Bronchial epithelial cell (primary cell): ENCODE data around the gene PKP1. TPM values are rescaled to one million over a fixed set of nuclear protein-coding genes. Genes with fewer than 3 reads are reported as not detected.

Source experiments
- DNase-seq: peaks from one replicate; pipeline ENCODE4 v3.0.0-alpha.2; 2010; ENCODE audit warnings: low read depth
- FAIRE-seq: peaks from 2 replicates; lab custom pipeline; 2011; peaks lifted over from hg19 to GRCh38; lab: Jason Lieb, UNC
- H3K27me3 ChIP-seq: 2 replicates; pipeline ENCODE4 v1.5.1; 2011; ENCODE audit warnings: low read length; ENCODE audit not compliant: control insufficient read depth, insufficient read depth
- H3K36me3 ChIP-seq: 2 replicates; pipeline ENCODE4 v1.5.1; 2011; ENCODE audit warnings: low read length; ENCODE audit not compliant: control insufficient read depth, insufficient read depth
- H3K4me3 ChIP-seq: 2 replicates; pipeline ENCODE4 v1.5.1; 2011; ENCODE audit warnings: mild to moderate bottlenecking, low read depth, low read length, control low read depth
- total RNA-seq: library from RNA; depleted of rRNA; stranded (reverse); fragments of >200 nt; gene quantifications from 2 replicates; pipeline ENCODE4 v1.2.1, GENCODE V29; 2014
- TF ChIP-seq, protein P1 (sequence below): IDR thresholded peaks from 2 replicates; pipeline ENCODE4 v1.5.1; 2011; ENCODE audit warnings: mild to moderate bottlenecking, moderate library complexity, low read length, control low read depth, inconsistent platforms; ENCODE audit not compliant: insufficient read depth, severe bottlenecking

PKP1 gene
- total RNA-seq, 1 donor from 2014 or later = 117 TPM

DNA sequence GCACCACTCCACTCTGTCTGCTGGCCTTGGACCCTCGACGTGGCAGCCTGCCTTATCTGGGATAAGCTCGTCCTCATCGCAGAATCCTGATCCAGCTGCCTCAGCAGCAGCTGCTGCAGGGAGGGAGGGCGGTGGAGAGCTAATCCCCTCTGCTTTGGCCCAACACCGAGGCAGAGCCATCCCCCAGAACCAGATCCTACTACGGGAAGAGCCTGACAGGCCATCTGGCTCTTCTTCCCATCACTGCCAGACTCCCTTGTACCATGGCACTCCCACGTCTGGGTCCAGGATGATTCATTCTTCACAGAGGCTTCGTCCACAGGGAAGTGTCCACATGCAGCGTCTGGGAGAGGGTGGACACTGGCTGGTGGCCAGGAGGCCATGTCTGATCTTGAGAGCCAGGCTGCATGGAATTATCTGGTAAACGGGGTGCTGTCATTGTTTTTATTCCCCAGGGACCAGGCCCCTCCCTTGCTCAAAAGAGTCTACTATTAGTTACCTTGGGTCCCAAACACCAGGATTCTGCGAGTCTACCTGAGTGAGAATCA lies 14.6 kb upstream of the PKP1 start:
- TF ChIP-seq, protein P1, sequence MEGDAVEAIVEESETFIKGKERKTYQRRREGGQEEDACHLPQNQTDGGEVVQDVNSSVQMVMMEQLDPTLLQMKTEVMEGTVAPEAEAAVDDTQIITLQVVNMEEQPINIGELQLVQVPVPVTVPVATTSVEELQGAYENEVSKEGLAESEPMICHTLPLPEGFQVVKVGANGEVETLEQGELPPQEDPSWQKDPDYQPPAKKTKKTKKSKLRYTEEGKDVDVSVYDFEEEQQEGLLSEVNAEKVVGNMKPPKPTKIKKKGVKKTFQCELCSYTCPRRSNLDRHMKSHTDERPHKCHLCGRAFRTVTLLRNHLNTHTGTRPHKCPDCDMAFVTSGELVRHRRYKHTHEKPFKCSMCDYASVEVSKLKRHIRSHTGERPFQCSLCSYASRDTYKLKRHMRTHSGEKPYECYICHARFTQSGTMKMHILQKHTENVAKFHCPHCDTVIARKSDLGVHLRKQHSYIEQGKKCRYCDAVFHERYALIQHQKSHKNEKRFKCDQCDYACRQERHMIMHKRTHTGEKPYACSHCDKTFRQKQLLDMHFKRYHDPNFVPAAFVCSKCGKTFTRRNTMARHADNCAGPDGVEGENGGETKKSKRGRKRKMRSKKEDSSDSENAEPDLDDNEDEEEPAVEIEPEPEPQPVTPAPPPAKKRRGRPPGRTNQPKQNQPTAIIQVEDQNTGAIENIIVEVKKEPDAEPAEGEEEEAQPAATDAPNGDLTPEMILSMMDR = no peak
- Histone ChIP-seq H3K4me3 (no peak overlapping the region), H3K36me3 (no peaks in the 10 kb centered on the region), H3K27me3 (no peaks in the 10 kb centered on the region)
- FAIRE-seq = no peak
- DNase-seq = peak; percentile 81

DNA sequence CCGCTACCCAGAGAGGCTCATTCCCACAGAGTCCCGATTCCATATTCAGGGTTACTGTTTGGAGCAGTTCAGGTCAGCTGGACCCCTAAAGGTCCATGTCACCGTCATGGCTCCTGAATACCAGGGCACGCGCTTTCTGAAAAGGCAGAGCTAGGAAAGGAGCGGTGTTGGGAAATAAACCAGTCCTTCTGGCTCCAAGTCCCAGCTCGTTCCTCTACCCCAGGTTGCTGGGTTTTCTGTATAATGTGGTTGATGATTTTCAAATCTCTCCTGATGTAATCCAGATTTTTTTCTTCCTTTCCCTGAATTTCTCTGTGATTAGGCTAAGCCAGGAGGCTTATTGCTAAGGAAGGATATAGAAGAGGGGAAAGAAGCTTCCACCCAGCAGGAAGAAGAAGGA lies 14.0 kb upstream of the PKP1 start:
- H3K4me3 ChIP-seq = no peak overlapping the region
- TF ChIP-seq, protein P1 = no peak
- H3K36me3 ChIP-seq = no peaks in the 10 kb centered on the region
- no peaks in the 10 kb centered on the region for H3K27me3 ChIP-seq
- FAIRE-seq = no peak
- DNase-seq = no peak

DNA sequence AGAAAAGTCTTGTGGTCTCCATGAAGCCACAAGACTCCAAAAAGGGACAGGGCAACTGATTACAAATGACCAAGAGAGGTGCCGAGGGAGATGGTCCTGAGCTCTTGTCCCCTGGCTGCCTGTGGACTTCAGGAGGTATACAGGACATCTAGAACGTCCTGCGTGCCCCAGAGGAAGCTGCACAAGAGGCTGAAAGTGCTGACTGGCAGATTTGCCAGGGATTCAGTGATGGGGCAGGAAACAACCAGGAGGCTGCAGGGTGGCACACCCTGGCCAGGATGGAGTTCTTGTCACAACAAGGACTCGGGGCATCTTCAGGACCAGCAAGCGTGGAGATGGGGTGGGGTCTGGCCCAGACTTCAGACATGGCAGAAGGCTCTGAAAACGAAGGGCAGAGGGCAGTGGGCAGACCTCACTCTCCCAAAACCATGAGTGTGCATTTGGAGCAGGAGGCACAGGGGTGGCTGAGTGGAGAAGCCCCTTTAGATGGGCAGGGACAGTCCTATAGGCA lies 13.4 kb upstream of the PKP1 start:
- DNase-seq = no peak
- Histone ChIP-seq H3K4me3 (no peak overlapping the region), H3K36me3 (no peaks in the 10 kb centered on the region), H3K27me3 (no peaks in the 10 kb centered on the region)
- FAIRE-seq = no peak
- TF ChIP-seq, protein P1 = no peak

DNA sequence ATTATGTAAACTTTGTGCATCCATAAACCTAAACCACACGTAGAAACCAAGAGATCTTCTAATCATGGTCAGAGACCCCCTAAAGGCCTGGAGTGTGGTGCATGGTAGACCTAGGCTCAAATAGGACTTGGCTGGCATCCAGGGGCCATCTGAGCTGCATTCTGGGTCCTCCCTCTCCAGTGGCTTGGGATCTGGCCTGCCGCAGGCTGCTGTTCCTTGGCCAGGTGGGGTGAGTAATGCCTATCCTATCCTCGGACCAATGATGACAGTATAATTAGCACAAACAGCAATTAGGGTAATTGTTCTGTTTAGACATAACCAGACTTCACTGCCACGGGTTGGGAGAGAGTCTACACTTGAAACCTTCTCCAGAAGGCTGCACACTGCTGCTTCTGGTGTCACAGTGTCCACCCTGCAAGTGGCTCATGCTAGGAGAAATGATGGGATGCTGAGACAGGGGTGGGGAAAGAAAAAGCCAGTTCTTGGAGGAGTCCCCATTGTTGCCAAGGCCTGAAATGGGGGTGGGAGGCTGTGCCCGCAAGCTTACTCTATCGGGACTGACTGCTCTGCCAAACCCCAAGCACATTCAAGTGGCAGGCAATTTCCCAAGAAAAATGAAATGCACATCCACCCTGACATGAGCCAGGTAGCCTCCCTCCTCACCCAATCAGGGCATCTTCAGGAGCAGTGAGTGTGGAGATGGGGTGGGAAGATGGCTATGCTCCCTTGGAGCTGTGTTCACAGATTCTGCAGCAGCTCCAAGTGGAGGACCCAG lies 12.5 kb upstream of the PKP1 start:
- DNase-seq = no peak
- FAIRE-seq = no peak
- no peaks in the 10 kb centered on the region for H3K27me3 ChIP-seq
- H3K4me3 ChIP-seq = no peak overlapping the region
- no peaks in the 10 kb centered on the region for H3K36me3 ChIP-seq
- TF ChIP-seq, protein P1 = no peak

DNA sequence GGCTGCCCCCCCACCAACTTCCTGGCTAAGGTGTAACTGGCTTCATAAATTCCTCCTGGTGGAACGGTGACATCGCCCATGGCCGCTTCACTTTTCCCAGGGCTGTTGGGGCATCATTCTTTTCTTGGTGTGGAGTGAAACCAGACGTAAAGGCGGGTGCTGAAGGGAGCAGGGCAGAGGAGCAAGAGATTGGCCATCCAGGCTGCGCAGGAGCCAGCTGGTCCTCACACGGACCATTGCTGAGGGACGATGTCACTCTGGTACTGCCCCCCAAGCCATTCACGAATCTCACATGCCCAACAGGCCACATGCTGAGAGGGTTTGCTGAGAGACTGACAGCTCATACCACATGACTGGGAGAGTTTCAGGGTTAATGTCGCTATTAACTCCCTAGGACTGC lies 10.5 kb upstream of the PKP1 start:
- DNase-seq (no peak), FAIRE-seq (peak; percentile 91)
- TF ChIP-seq, protein P1 = no peak
- Histone ChIP-seq H3K27me3 (no peaks in the 10 kb centered on the region), H3K4me3 (no peak overlapping the region), H3K36me3 (no peaks in the 10 kb centered on the region)
